KMS-11 (cell line): ENCODE results near the gene PI4K2B.

Experiments used
- H2AFZ ChIP-seq: fragments of 200-600 bp; sonication (generic); 2 replicates; pipeline ENCODE4 v1.6.1; 2016; ENCODE audit warnings: antibody characterized with exemption, mixed run types, low read depth
- H3K27ac ChIP-seq: fragments of 200-600 bp; sonication (generic); 2 replicates; pipeline ENCODE4 v1.6.1; 2016; ENCODE audit warnings: mild to moderate bottlenecking, mixed run types
- H3K27me3 ChIP-seq: fragments of 200-600 bp; sonication (generic); 2 replicates; pipeline ENCODE4 v1.6.1; 2017; ENCODE audit warnings: mild to moderate bottlenecking, low read depth, mixed run types, moderate library complexity; ENCODE audit not compliant: insufficient read depth
- H3K36me3 ChIP-seq: fragments of 200-600 bp; sonication (generic); 2 replicates; pipeline ENCODE4 v1.6.1; 2017; ENCODE audit warnings: mild to moderate bottlenecking, mixed run types; ENCODE audit not compliant: insufficient read depth
- H3K4me1 ChIP-seq: fragments of 200-600 bp; sonication (generic); 2 replicates; pipeline ENCODE4 v1.6.1; 2016; ENCODE audit warnings: mild to moderate bottlenecking, low read depth, mixed run types; ENCODE audit not compliant: poor library complexity, severe bottlenecking
- H3K4me2 ChIP-seq: fragments of 200-600 bp; sonication (generic); 2 replicates; pipeline ENCODE4 v1.7.0; 2016; ENCODE audit warnings: mild to moderate bottlenecking, mixed run types
- H3K4me3 ChIP-seq: fragments of 200-600 bp; sonication (generic); IDR thresholded peaks from 2 replicates; pipeline ENCODE4 v1.6.1; 2017; ENCODE audit warnings: low read depth, low read length, mixed read lengths; ENCODE audit not compliant: insufficient read depth
- H3K79me2 ChIP-seq: fragments of 200-600 bp; sonication (generic); 2 replicates; pipeline ENCODE4 v1.6.1; 2016; ENCODE audit warnings: low read depth, mixed run types; ENCODE audit not compliant: insufficient read depth
- H3K9ac ChIP-seq: fragments of 200-600 bp; sonication (generic); 2 replicates; pipeline ENCODE4 v1.6.1; 2016; ENCODE audit warnings: mild to moderate bottlenecking, mixed run types
- H4K20me1 ChIP-seq: fragments of 200-600 bp; sonication (generic); 2 replicates; pipeline ENCODE4 v1.6.1; 2016; ENCODE audit warnings: mild to moderate bottlenecking, mixed run types; ENCODE audit not compliant: insufficient read depth
- CTCF ChIP-seq: fragments of 200-600 bp; sonication (generic); conservative IDR thresholded peaks from 2 replicates; pipeline ENCODE4 v1.6.1; 2017; ENCODE audit warnings: low read depth, mild to moderate bottlenecking, antibody characterized with exemption, low read length, moderate library complexity, mixed read lengths

The PI4K2B gene

DNA sequence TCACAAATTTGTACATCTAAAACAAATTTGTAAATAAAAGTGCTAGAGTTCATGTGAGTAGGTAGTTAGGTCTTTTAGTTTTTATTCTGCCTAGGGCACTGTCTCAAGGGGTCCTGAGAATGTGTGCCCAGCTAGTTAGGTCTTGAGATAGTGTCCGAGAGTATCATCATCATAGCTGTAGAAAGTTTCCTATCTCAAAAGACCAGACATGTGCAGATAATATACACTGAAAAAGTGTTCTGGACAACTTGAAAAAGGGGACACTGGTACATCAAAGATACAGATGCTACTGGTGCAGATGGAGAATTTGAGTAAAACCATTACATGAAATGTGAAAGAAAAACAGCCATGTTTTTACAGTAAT is 77.0 kb downstream of the PI4K2B start:
- Histone ChIP-seq H3K4me1 (peaks cover 14% of the 10 kb centered on the region), H3K27me3 (no peaks in the 10 kb centered on the region), H3K9ac (no peak overlapping the region), H3K36me3 (no peaks in the 10 kb centered on the region), H3K79me2 (no peaks in the 10 kb centered on the region), H2AFZ (no peak overlapping the region), H3K4me2 (no peak overlapping the region), H3K4me3 (no peak overlapping the region), H3K27ac (no peak overlapping the region), H4K20me1 (no peaks in the 10 kb centered on the region)
- no peak for TF ChIP-seq CTCF

DNA sequence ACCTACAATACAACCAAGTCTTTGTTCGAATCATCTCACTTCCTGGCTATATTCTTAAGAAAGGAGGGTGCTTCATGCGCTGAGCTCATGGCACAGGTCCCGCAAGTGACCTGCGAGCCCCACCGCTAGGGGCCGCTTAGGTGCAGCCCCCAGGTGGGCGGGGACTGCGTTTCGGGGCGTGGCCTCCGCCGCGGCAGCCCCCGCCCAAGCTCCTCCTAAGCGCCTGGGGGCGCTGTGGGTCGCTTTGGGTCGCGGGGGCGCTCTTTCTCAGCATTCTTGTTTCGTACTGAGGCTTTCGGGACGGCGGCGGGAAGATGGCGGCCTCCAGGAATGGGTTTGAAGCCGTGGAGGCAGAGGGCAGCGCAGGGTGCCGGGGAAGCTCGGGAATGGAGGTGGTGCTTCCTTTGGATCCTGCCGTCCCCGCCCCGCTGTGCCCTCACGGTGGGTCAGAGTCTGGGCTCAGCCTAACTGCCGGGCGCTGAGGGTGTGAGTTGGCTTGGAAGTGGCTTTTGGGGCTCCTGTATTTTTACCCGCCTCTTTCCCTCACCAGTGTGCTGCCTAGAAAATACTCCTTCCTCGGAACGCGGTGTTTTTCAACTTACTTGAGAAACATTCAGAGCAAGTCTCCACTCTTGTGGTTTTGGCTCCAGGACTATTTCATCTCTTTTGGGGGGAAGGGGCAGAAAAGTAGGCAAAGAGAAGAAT is 78.8 kb downstream of the PI4K2B start, which contains the start of gene ZCCHC4:
TSS of gene ZCCHC4 (plus strand) at position 279 of the 705 bp plus-strand sequence. CDS start at position 315, 36 bp downstream.
- Histone ChIP-seq H3K79me2 (no peaks in the 10 kb centered on the region), H3K36me3 (no peaks in the 10 kb centered on the region), H3K4me1 (peaks cover 14% of the 10 kb centered on the region), H3K9ac (peak within 1 kb of the TSS; percentile 66; the same call in 1 of the 2 replicates), H2AFZ (peak within 1 kb of the TSS; percentile 69), H3K4me3 (no peak within 1 kb of the TSS), H3K27me3 (no peaks in the 10 kb centered on the region), H3K4me2 (peak within 1 kb of the TSS; percentile 71), H3K27ac (peak within 1 kb of the TSS; percentile 38; the same call in 1 of the 2 replicates), H4K20me1 (no peaks in the 10 kb centered on the region)
- TF ChIP-seq CTCF: peak; percentile 84

DNA sequence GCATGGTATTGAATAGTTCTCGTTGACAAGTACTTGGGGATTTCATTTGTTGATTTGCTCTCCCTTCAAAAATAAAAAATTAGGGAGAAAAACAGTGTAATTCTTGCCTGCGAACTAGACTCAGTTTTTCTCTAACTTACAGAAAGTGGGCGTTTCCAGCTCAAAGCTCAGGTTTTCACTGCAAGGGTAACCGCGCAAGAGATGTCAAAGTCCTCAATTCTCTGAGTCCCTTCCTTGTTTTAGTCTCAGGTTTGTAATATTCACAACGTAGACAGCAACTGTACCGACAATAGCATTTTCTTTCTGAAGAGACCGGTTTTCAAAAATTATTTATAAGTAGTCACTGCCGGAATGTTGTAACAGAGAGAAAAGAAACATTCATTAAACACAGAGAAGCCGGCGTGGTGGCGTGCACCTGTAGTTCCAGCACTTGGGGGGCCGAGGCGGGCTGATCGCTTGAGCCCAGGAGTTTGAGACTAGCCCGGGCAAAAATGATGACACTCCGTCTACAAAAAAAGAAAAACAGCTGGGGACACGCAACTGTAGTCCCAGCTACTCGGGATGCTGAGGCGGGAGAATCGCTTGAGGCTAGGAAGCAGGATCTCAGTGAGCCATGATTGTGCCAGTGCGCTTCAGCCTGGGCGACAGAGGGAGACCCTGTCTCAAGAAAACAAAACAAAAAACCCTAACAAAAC is 79.5 kb downstream of the PI4K2B start:
- H3K9ac ChIP-seq: peak overlapping the region; percentile 66; the same call in 1 of the 2 replicates
- H2AFZ ChIP-seq: peak overlapping the region; percentile 69; the same call in 1 of the 2 replicates
- no peaks in the 10 kb centered on the region for H3K36me3 ChIP-seq
- TF ChIP-seq CTCF: no peak
- no peaks in the 10 kb centered on the region for H3K79me2 ChIP-seq
- no peaks in the 10 kb centered on the region for H3K27me3 ChIP-seq
- peaks cover 14% of the 10 kb centered on the region for H3K4me1 ChIP-seq
- no peak overlapping the region for H3K4me3 ChIP-seq
- peak overlapping the region; percentile 71 for H3K4me2 ChIP-seq
- no peaks in the 10 kb centered on the region for H4K20me1 ChIP-seq
- peak overlapping the region; percentile 38; the same call in 1 of the 2 replicates for H3K27ac ChIP-seq

GRCh38 chr4:25320336-25320735 is 86.5 kb downstream of the PI4K2B start:
- no peak for TF ChIP-seq CTCF
- Histone ChIP-seq H3K27ac (no peak overlapping the region), H3K4me2 (no peak overlapping the region), H4K20me1 (no peaks in the 10 kb centered on the region), H3K4me1 (no peaks in the 10 kb centered on the region), H3K27me3 (no peaks in the 10 kb centered on the region), H3K79me2 (no peaks in the 10 kb centered on the region), H3K4me3 (no peak overlapping the region), H3K36me3 (no peaks in the 10 kb centered on the region), H2AFZ (no peak overlapping the region), H3K9ac (no peak overlapping the region)
